GM19397 (cell line): Measurements from ENCODE around the gene SERINC3.
"Not testable (repeated sequence)": the region's sequence is repeated elsewhere in the genome, so short reads cannot be mapped to it uniquely, and the experiment has no call there.

Experiments used
- ATAC-seq: cut with Tn5 transposase; IDR thresholded peaks from one replicate; pipeline ENCODE4 v1.9.1; 2021; ENCODE audit warnings: mild to moderate bottlenecking, moderate library complexity; ENCODE audit not compliant: unreplicated experiment

SERINC3 gene

DNA sequence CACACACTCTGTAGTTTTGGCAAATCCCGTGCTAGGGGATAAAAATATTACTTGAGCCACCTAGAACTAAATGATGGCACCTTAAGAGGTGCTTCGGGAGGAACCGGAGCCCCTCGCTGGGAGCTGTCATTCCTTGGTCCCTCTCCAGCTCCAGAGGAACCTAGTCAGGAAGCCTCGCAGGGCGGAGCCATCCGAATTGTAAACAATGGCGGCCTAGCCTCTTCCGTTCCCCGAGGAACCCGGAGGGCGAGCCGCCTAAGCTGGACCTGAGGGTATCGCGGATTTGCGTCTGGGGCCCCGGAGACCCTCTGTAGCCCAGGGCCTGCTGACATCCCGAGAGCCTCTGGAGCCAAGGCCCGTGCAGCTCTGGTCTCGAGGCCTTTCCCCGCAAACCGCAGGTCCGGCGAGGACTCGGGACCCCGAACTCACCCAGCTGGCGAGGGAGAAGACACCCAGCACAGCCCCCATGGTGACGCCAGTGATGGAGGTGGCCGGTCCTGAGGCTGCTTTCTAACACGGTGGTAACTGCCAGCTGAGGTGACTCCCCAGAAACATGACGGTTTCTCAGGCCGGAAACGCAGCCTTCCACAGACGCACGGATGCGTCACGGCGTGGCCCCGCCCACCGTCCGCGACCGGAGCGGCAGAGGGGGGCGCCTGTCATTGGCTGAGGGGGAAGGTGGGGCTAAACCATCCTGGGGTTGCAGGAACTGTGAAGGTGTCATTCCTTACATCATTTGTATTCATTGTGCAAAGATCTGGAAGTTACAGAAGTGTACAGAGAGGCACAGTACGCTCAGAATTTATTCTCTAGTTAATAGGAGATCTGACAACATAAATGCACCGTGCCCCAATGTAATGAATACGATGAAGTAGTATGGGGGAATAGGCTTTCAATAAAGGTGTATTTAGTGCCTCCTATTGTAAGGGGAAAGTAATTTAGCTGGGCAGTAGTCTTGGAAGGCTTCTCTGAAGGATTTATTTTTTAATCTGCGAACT is at the start of gene SERINC3:
SERINC3 (minus strand) TSS at position 587 of the 998 bp plus-strand sequence; CDS start at position 468, 119 bp downstream.
- ATAC-seq = peak; percentile 96

DNA sequence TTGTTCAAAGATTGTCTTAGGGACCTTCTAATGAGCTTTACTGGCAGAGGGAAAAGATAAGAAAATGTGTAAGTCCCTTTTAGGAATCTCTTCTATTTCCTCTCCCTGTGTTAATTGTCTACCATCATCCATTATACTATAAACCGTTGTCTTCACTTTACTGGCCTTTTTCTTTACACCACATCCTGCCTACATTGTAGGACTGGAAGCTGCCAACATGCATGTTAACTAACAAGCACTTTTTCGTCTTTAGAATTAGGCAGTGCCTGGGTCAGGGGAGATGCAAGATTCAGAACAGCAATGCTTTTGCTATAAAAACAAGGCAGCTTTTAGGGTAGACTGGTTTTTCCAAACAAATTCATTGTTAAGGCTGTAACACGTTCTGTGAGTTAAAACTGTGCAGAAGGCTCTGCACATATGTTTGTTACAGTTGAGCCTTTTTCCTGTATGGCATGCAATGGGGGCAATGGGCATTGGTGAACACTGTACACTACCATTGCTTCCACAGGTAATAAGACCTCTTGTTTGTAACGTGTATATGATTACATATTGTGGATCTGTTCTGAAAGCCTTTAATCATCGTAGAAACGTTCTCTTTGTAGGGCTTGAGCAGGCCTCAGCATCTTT is 49.6 kb upstream of the SERINC3 start:
- no peak for ATAC-seq

DNA sequence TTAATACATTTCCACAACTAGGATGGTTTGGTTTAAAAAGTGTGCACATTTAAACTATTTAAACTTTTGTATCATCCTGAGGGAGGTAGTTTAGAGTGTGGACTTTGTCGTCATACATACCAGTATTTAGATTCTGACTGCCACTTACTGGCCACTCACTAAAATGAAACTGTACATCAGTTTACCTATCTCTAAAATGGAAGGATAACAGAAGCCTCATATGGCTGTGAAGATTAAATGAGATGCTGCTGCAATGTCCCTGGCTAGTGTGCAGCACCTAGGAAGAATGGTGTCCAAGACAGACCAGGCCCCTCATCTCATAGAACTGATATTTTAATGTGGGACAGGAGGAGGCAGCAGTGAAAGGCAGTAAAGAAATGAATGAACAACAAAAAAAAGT is 48.5 kb upstream of the SERINC3 start:
- ATAC-seq = no peak

DNA sequence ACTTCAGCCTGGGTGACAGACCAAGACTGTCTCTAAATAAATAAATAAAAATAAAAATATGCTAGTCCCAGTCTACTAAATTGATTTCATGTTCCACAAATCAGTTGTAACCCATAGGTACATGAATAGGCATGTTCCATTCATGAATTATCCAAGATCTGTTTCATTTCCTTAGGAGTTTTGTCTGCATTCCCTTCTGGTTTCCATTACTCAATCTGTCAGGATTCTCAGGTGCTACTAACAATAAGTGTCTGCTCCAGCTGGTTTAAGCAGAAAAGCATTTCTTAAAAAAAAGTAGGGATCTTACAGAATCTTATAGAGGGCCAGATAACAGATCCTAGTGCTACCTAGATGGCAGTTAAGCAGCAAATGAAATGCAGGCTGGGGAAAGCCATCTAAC is 44.9 kb upstream of the SERINC3 start:
- no peak for ATAC-seq

DNA sequence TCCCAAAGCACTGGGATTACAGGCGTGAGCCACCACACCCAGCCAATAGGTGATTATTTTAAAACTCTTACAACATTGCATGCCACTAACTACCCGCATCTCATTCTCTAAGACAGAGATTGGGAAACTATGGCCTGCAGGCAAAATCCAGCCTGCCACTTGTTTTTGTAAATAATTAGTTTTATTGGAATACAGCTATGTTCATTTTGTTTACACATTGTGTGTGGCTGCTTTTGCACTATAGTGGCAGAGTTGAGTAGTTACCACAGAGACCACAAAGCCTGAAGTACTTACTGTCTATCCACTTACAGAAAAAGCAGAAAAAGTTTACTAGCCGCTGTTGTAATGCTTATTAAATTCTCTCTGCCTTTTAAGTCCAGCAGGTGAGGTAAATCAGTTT is 44.1 kb upstream of the SERINC3 start:
- no peak for ATAC-seq

DNA sequence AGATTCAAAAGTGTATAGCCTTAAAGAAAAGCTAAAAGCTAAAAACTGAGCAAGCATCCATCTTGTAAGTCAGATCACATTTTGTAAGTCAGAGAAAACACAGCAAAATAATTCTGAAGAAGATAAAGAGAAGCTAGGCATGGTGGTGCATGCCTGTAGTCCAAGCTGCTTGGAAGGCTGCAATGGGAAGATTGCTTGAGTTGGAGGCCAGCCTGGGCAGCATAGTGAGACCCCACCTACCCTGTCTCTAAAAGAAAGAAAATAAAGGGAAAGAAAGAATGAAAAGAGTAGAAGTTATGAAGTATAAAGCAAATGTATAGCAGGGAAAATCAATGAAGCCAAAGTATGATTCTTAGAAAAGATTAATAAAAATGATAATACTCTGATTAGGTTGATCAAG is 40.0 kb upstream of the SERINC3 start:
- no peak for ATAC-seq

DNA sequence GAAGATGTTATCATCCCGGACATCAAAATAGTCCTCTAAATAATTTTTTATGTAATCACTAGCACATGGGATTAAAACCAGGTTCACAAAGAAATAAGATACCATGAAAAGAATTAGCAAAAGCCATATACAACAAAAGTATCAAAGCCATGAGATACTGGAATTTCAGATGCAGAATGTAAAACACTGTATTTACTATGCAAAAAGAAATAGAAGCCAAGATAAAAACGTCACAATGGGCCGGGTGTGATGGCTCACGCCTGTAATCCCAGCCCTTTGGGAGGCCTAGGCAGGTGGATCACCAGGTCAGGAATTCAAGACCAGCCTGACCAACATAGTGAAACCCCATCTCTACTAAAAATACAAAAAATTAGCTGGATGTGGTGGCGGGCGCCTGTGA is 38.9 kb upstream of the SERINC3 start:
- not testable (repeated sequence) for ATAC-seq

DNA sequence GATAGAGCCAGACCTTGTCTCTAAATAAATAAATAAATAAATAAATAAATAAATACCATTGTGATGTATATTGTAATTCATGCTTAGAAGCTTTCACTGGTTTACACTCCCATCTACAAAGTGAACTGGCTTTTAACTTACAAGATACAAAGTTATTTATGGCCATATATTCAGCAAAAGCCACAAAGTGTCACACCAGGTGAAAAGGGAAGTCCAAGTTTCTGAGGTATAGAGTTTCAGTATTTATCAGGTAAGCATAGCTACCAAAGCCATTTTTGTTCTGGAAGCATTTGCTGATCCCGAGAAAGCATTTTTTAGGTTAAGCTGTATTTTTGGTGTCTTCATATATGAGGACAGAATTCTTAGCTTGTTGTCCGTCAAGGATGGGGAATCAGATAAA is 38.4 kb upstream of the SERINC3 start:
- no peak for ATAC-seq

DNA sequence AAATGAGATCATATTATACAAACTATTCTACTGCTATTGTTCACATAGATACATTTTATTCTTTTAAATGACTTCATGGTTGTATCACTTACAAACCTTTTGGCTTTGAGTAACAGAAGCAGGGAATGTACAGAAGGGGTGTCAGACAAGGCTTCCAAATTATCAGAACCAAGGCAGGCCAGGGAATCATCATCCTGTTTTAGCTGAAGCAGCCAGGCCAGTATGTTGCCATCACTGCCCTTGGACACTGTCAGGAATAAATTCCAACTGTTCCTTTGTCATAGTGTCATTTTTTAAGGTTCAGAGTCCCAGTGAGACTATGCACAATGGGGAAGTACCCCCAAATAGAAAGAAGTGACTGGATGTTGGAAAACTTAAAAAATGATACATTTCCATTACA is 37.4 kb upstream of the SERINC3 start:
- ATAC-seq = no peak

DNA sequence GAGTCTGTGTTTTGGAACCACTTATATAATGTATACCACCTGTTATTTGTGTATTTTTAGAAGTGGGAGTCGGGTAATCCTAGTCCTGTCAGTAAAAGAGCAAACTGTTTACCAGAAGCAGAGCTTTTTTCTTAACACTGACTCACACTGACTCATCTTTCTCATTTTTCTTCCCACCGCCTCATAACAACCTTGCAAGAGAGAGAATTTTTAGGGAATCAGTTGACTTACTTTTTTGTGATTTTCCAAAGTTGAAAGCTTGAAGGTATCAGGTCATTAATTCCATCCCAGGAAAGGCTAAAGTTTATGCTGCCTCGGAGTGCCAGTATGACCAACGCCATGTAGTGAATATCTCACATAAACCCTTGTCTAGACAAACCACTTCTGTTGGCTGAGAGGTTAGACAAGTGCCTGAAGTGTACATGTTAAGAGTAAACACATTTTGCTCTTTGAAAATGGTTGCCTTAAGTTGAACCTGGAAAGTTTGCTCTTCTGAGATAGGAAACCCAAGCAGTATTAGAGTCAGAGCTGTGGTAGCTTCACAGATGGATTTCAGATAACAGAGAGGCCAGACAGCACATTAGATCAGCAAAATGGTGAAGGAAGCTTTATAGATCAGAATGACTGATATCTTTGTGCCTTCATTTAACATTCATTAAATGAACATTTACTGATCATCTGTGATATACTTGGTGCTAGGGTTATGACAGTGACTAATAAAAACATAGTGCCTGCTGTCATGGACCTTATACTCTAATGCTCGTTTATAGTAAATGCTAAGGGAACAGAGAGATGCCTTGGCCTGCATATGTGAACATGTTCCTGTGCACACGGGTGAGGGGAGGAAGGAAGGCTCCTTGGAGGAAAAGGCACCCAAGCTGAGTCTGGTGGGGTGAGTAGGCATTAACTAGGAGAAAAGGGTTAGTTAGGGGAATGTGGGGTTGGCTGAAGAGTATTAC is 31.4 kb upstream of the SERINC3 start:
- no peak for ATAC-seq

DNA sequence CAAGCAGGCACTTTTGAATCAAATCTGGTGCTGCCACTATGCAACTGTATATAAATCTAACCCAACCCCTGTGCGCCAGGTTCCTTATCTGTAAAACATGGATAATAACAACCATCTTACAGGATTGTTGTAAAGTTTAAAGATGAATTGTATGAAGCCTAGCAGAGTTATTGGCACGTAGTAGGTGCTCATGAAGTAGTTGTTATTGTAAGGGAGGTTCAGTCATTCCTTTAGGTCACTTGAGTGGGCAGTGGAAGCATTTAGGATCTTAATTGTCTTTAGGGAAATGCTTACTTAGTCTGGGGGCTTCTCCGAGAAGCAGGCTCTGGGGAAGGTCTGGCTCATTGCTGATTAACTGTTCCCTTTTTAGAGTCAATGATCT is 30.7 kb upstream of the SERINC3 start:
- no peak for ATAC-seq

DNA sequence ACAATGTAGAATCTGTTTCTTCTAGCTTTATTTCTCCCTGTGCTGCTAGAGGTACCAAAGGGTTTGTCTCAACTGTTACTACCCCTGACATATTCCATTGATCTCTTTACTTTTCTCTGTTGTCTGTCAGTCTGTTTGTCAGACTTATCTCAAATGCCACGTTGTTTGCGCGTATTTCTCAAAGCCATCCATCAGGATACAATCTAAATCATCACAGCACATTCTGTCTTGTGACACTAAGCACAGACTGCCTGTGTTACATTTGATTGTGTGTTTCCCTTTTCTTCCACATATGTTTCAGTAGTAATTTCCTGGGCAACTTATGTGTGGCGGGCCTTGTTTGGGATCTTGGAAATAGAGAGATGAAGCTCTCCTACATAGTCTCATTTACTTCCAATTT is 30.2 kb upstream of the SERINC3 start:
- no peak for ATAC-seq

DNA sequence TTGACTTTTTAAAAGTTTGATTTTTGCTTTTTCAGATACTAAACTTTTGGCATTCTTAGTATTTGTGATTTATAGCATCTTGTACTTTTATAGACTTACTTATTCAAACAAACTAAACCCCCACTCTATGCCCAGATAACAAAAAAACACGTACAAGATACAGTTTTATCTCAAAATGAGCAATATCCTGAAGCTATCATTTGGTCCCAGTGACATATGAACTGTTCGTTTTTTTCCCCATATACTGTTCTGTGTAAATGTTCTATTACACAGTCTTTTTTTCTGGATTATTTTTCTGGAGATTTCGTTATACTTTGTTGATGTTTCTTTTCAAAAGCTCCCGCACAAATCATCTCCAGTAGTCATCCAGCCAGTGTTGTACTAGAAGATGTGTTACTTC is 27.3 kb upstream of the SERINC3 start:
- ATAC-seq = no peak

DNA sequence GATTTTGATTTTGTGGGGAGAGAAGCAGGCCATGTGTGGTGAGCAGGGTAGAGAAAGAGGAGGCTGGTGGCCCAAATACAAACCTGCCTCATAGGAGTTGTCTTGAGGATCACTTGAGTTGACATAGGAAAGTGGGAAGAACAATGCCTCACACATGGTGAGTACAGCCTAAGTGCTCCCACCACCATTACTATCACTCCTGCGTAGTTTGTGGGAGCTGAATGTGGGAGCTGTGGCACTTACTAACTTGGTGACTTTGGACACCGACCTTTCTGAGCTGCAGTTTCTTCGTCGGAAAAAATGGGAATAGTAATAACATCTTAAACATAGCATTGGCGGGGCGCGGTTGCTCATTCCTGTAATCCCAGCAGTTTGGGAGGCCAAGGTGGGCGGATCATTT is 25.5 kb upstream of the SERINC3 start:
- no peak for ATAC-seq

DNA sequence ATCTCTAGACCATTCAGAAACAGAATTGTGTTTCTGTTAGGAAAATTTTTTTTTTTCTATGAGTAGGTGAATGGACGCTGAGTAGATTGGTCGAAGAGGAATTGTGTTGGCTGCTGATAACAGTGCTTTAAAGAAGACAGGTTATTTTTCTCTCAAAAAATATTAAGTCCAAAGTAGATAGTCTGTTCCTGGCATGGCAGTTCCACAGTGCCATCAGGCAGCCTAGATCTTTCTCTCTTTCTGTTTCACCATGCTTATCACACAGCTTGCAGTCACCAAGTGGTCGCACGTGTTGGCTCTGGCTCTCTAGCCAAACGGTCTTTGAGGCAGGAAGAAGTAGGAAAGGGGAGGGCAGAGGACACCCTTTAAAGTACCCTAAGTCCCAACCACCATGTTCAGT is 22.4 kb upstream of the SERINC3 start:
- no peak for ATAC-seq

DNA sequence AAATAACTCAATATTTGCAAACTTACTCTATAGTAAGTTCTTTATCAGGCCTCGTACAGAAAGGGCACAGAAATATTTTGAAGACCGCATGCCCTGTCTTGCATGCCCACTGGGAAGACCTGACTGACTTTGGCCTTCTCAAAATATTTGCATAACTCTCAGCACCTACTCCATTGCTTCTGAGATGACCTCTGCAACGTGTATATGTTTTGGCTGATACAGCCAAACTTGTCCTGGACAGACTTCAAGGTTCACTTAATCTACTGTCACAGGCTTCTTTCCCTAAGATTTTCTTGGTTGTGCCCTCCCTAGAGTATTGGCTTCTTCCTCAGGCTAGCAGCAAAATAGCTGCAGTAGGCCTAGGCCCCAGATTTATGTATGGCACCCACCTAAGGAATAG is 21.5 kb upstream of the SERINC3 start:
- no peak for ATAC-seq

DNA sequence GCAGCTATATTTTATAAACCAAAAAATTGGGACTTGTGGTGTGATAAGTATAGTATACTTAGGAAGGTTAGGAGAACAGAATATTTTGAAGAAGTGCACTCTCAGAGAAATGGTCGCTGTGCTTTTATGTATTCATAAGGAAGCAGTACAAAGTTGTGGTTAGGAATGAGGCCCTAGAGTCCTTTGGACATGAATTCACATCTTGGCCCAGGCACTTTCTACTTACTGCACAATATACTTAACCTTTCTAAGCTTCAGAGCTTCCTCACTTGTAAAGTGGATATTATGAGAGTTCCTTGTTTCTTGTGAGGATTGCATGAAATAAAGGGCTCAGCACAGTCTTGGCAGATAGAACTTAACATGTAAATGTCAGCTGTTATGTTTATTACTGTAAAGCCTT is 21.0 kb upstream of the SERINC3 start:
- no peak for ATAC-seq

DNA sequence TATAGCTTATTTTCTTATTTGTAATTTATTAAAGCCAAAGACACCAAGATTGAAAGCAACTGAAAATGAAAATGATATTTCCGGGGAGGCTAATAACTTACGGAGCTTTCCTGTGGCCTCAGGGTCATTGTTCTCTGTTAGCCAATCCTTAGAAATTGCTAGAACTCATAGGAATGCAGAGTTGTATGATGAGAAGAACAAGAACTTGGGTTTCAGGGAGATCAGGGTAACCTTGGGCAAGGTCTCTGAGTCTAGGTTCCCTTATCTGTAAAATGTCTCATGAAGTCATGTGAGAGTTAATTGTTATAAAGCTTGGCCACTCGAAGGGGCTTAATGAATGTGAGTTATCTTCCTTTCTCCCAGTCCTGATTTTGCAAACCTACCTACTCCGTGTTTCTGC is 20.1 kb upstream of the SERINC3 start:
- ATAC-seq = no peak

DNA sequence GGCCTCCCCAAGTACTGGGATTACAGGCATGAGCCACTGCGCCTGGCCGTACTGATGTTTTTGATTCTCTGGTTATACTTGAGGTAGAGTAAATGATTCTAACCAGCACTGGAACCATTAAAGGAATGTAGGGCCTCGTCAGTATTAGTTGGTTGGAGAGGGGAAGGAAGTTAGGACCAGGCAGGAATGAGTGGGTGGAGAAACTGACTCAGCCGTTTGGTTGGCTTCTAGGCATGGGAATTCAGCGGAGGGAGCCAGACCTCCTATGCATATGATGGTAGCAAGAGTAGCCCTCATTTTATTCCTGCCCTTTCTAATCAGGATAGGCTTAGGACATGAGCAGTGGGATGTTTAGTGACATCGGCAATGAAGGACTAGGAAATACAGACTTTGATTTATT is 19.0 kb upstream of the SERINC3 start:
- no peak for ATAC-seq

DNA sequence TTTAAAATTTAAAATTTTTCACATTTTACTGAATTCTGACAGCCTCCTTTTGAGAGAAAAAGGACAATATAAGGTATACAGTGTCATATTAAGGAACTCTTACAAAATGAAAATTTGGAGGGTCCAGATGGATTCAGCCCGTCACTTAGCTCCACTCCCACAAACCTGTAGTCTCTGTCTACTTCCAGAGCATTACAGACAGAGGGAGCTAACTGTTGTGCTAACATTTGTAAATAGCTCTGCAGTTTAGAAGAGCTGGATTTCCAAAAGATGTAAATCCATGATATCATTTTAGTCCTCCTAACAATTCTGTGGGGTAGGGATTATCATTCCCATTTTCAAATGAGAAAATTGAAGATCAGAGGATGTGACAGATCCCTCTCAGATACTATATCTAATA is 16.1 kb upstream of the SERINC3 start:
- ATAC-seq = no peak

DNA sequence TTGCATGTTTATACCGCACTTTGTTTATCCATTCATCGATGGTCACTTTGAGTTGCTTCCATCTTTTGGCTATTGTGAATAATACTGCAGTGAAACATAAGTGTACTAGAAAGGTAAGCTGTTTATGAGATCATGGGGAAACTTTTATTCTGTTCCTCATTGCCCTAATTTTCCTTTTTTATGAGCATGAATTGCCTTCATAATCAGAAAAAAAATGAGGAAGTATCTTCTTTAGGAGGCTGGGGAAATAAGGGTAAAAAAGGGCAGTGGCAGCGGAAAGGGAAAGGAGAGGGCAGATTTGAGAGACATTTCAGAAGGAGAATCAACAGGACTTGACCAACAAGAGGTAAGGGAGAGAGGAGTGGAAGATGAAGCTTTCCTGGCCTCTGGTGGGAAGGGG is 14.3 kb upstream of the SERINC3 start:
- ATAC-seq = no peak
